ENCODE data around the gene JDP2.

JDP2 gene

DNA sequence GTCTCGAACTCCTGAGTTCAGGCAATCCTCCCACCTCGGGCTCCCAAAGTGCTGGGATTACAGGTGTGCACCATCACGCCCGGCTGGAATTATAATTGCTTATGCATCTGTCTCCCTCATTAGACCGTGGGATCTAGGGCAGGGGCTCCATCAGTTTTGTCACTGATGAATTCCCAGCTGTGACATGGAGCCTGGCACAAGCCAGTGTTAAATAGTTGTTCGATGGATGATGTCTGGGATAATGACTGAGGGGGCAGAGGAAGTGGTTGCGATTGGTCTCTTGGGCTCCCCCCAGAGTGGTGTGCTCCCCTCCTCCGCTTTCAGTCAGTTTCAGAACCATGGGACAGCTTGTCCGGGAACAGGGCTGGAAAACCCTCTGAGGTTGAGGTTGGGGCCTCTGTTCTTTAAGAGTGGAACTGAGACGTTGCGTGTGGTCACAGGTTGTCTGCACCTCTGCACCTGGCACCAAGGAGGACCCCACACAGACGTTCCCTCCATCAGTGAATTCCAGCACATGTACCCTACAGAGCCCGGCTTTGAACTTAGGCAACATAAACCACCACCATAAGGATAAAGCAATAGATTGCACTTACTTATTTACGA is 63.7 kb downstream of the JDP2 start:
- DNase-seq: no peak

DNA sequence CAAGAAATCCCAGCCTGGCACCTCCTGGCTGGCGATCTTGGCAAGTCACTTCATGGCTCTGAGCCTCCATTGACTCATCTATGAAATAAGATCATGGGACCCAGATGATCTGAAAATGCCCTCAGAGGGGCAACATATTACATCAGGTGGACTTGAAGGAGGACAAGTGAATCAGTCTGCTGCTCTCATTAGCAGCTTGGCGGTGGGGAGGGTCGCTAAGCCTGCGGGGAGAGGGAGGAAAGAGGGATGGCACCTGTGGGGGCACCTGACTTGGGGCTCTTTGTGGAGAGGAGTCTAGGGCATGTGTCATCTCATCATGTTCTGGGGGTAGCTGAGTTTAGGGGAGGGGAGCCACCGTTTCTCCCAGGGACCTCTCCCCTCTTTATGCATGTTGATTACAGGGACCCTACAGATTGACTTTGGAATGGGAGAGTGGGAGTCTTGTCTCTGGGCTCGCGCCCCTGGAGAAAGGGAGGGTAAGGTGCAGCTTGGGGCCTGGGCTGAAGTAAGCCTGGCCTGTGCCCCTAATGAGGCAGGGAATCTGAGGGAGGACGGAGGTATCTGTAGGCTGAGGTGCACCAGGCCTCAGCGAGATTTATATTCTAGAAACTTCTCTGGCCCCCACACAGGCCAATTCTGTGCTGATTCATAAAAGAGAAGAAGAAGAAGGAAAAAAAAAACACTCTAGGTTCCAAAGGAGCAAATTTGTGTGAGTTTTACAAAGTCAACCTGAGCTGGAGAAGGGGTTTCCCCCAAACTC is 65.2 kb downstream of the JDP2 start:
- no peak for DNase-seq

DNA sequence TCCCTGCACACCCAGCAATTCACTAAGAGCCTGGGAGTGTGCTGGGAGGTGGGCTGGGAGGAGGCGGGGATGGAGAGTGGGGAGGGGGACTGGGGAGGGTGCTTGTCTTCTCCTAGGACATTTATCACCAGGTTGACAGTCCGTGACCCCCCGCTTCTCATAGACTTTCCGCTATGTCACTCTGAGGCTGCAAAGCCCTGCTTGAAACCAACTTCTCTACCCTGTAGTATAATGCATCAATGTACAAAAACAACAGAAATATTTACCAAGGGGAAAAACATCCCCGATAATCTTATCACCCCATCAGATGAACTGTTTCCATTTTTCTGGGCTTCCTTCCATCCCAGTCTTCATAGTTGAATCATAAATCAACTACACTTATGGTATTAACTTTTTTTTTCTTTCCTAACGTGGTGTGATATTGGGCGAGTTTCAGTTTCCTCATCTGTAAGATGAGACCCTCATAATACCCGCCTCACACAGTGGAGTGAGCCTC is 65.8 kb downstream of the JDP2 start:
- no peak for DNase-seq

DNA sequence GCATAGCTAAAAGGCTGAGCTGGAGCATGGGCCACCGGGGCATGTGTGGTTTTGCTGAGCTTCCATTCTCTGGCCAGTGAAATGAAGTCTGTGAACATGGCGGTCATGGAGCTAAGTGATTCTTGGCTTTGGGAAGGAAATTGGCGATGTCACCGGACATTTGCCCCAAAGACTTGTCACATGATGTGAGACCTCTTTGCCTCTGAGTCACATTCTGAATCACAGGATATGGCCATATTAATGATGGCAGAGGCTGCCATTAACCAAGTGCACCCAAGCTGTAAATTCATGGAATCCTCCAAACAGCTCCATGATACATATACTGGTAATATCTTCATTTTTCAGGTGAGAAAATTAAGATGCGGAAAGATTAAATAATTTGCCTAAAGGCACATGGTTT is 67.1 kb downstream of the JDP2 start:
- no peak for DNase-seq

DNA sequence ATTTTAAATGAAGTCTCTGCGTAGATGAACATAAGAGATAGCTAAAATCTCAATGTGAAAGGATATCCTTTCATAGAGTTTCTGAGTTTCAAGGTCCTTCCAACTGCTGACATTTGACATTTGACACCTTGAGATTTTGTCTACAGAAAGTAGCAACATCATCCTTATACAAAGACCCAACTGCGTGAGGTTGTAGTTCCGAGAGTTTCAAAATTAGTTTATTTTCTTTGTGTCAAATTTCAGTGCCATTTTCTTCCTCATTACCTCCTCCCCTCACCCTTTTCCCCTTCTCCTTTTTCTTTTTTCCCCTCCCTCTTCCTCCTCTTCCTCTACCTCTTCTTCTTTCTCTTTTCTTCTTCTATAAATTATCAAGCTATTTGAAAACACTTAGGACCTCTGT is 67.6 kb downstream of the JDP2 start:
- DNase-seq: no peak

DNA sequence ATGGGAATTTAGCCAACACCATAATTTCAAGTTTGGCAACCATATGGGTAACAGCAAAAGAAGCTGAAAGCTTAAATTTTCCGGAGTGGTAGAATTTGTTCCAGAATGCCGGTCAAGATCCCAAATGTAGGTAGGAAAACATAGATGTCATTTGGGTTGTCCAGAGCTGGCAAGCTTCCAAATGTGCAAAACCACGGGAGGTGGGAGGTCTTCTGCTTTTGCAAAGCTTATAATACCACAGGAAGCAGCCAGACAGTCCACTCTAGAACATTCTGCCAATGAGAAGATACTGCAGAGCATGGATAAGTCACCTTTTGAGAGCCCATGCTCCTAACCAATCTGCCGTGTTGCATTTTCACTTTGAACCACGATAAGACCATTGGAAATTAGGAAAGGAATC is 68.1 kb downstream of the JDP2 start:
- DNase-seq: no peak

DNA sequence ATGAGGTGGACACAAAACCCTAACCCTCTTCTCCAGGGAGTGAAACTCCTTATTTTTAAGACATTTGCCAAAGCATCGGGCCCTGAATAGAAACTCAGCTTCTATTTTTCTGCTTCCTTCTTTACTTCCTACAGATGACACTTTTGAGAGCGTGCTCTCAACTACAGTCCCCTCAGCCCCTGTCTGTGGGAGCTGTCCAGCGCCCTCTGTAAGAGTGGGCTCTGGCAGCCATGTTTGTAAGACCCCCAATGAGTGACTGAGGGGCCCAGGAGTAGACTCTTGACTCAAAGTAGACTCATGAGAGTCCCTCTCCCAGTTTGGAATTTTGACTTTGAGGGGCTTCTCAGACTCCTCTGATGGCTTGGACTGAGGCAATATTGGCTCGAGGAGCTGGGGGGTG is 68.9 kb downstream of the JDP2 start:
- DNase-seq: no peak

DNA sequence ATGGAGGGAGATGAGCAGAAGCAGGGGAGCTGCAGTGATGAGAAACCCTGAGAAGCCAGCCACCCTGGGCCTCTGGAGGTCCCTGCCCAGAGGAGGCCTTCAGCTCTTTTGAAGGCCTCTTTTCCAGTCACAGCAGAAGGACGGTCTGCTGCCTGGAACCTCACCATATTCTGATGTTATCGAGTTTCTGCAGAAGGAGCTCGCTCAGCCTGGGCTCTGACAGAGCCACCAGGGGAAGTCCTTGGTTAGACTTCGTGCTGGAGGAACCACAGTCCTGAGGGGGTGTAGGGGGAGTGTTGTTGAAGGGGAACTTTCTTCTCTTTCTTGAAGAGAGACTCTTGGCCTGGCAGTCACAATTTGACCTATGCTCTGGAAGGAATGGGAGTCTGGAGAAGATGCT is 69.4 kb downstream of the JDP2 start:
- peak; percentile 28 for DNase-seq

DNA sequence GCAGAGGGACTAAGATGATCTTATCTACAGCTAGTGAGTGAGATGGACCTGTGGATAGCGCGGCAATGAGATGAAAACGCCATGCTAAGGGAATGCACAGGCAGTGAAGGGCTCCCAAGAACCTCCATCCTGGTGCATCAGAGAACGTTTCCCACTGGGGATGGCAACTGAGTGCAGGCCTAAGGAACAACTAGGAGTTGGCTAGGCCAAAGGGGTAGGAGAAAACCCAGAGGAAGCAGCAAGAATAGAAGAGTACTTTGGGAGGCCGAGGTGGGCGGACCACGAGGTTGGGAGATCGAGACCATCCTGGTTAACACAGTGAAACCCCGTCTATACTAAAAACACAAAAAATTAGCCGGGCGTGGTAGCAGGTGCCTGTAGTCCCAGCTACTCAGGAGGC is 69.9 kb downstream of the JDP2 start:
- DNase-seq: no peak

DNA sequence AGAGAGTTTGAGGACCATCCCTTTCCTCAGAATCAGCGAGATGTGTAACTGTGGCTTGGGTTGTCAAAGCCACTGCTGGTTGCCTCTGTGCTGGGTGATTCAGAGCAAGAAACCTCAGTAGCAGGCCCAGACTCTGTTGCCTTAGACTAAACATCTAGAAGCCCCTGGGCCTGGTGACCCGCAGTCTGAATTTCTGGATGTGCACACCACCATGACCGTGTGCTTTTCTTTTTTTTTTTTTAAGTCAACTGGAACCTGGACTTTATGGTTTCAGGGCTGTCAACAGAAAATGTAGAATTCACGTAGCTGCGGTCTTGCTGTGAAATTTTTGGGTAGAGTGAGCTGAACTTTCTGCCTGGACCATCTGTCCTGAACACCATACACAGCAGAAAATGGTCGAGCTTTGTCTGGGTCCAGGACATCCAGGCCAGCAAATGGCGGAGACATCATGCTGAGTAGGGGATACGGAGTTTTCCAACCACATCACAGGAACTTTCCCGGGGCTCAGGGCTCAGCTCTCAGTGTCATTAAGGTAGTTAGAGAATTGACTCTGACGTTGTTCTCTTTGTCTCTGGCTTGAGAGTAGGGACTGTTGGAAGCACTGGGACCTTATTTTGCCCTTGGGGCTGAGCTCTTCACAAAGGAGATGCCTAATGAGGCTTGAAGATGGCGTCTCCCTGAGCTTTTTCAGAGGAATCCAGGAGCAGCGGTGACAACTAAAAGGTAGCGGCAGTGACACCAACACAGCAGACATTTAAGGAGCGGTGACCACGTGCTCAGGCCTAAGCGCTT is 71.5 kb downstream of the JDP2 start:
- DNase-seq: no peak

DNA sequence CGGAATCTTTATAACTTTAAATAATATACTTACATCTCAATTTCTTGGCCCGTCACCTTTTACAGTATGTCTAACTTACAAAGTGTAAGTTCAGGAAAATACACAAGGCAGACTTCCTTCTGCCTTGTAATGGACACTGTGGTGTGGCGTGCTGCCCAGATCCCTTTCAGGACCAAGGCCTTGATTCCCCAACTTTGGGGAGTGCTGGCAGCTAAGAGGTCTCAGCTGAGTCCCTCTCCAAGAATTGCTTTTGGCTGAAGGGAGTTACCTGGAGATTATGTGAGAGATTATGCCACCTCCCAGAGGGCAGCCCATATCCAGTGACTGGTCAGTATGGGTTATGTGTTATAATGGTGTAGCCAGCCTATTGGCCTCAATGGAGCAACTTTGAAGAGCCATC is 73.3 kb downstream of the JDP2 start:
- DNase-seq: no peak

DNA sequence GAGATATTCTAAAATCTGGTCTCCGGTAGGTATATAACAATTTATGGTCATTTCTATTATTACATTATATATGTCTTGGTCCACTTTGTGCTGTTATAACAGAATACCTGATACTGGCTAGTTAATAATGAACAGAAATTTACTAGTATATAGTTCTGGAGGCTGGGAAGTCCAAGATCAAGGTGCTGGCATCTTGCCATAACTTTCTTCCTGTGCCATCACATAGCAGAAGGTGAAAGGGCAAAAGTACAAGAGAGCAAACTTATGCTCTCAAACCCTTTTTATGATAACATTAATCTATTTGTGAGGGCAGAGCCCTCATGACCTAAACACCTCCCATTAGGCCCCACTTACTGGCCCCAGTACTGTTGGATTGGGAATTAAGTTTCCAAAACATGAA is 76.6 kb downstream of the JDP2 start:
- no peak for DNase-seq

DNA sequence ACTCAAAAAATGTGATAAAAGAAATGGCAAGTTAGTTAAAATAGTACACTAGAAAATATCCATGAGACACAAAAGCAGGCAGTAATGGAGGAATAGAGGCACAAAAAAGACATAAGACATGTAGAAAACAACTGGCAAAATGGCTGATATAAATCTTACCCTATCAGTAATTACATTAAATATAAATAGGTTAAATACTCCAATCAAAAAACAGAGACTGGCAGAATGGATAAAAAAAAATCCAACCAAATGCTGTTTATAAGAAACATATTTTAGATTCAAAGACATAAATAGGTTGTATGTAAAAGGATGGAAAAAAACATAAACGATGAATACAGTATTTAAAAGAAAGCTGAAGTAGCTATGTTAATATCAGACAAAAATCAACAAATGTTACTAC is 79.1 kb downstream of the JDP2 start:
- DNase-seq: no peak

DNA sequence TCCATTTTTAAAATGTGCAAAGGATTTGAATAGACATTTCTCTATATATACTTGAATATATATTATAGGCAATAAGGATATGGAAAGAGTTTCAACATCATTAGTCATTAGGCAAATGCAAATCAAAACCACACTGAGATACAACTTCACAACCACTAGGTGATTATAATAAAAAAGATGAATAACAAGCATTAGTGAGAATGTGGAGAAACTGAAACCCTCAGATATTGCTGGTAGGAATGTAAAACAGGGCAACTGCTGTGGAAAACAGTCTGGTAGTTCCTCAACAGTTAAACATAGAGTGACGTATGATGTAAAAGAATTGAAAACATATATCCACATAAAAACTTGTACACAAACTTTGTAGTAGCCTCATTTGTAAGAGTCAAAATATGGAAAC is 82.7 kb downstream of the JDP2 start:
- DNase-seq: no peak

DNA sequence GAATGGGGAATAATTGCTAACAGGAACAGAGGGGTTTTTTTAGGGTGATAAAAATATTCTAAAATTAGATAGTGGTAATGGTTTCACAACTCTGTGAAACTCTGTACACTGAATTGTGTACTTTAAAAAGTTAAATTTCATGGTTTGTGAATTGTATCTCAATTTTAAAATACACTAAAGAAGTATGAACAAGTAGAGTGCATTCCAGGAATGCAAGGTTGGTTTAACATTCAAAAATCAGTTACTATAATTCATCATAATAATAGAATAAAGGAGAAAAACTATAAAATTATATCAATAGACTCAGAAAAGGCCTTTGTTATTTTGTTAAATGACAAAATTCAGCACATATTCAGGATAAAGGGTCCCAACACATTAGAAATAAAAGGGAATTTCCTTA is 83.4 kb downstream of the JDP2 start:
- DNase-seq: no peak

DNA sequence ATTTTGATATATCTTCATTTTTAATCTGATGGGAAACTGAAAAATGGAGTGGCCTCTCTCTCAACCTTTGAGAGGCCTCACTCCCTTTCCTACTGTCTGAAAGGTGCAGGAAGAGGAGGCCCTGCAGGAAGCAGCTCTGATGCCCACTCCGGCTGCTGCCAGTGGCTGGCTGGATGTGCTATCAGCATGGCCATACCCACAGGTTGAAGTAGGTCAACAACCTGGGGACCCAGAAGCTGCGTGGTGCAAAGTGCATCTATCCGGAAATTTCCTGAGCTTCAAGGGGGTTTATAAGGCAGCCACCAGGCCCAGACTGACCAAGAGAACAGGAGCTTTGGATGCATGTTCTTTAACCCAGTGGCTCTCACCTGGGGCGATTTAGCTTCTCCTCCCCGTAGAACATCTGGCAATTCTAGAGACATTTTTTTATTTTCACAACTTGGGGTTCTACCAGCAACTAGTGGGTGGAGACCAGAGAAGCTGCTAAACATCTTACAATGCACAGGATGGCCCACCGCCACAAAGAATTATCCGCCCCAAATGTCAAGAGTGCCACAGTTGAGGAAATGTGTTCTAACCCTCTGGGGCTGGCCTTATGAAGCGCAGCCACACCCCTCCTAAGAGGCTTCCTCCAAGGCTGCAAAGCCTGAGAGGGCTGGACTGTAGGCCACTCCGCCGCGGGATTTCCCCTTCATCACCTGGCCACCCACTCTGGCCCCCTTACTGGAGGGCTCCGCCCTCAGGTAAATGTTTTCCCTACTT is 86.3 kb downstream of the JDP2 start:
- DNase-seq: peak; percentile 78

DNA sequence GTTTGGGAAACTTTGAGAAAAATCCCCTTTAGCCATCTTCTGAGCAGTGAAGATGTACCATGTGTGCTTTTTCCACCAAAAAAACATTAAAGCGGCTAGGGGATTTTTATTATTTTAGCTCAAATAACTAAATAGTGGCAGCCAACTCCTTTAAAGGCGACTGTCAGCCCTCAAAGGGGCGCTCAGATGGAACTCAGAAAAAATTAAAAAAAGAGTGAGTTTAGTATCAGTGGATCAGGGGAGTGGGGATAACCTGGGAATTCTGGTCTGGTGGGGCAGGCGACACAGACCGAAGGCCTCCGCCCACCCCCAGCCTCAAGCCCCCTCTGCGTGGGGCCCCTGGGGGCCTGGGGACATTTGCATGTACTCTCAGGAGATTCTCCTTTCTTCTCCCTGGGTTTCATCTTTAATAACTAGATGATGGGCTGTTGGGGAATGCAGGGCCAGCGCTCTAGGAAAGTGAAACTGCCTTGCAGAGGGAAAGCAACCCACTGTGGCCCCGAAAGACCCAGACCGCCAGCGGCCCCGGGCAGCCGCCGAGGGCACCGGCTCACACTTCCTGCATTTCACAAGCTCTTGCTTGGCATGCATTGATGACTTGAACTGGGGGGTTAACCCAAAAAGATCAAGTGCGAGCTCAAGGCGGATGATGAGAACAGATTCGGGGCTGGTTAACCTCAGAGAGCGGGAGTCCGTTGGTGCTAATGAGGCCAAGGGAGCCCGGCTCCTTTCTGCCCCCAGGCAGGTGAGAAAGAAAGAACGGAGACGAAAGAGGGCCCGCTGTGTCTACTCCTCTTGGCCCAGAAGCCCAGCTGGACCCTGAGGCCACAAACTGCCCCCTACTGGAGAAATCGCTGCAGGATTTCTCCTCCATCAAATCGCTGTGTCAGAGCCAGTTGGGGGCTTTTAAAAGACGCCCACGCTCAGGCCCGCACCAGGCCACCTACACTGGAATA is 87.1 kb downstream of the JDP2 start:
- peak; percentile 74 for DNase-seq

DNA sequence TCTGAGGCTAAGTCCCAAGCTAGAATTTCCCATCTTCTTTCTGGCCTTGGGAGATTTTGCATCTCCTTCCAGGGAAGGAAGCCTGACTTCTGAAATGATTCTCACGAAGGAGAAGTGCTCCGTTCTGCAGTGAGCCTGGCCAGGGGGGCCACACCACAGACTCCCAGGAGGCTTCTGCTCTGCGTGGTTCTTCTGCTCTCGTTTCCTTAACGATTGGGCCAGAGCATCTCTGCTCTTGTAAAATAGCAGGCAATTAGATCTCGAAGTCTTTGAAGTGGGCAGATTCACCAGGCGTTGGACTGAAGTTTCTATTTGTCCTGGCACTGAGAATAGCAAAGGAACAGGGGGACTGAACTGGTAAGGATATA is 87.8 kb downstream of the JDP2 start:
- no peak for DNase-seq

DNA sequence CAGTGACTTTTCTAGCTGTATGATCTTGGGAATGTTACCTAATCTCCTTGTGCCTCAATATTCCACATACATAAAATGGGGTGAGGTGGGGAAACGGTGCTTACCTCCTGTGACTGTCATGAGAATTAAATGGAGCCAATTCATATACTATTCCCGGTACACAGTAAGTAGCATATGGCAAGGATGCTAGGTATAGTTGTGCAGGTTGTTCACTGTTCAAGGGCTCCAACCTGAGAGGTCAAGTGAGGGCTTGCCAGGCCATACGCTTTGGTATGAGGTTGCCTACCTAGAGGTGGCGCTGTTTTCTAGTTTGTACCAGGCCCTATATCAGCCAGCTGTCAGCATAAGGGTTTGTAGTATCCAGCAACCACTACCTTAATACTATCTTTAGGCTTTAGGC is 90.8 kb downstream of the JDP2 start:
- DNase-seq: peak; percentile 68

DNA sequence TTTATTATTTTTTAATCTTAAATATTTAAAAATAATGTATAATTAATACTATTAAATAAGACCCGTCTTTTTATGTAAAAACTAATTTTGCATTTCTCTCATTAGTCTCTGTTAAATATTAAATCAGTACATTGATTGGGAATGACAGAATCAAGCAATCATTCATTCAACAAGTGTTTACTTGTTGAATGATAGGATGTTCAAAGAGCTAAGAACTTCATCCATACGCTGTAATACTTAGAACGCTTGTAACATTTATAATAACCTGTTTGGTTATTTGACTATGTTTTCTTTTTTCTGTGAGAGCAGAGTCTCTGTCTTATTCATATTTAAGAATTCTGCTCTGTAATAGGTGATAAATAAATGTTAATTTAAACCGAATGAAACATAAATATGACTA is 91.6 kb downstream of the JDP2 start:
- DNase-seq: no peak

DNA sequence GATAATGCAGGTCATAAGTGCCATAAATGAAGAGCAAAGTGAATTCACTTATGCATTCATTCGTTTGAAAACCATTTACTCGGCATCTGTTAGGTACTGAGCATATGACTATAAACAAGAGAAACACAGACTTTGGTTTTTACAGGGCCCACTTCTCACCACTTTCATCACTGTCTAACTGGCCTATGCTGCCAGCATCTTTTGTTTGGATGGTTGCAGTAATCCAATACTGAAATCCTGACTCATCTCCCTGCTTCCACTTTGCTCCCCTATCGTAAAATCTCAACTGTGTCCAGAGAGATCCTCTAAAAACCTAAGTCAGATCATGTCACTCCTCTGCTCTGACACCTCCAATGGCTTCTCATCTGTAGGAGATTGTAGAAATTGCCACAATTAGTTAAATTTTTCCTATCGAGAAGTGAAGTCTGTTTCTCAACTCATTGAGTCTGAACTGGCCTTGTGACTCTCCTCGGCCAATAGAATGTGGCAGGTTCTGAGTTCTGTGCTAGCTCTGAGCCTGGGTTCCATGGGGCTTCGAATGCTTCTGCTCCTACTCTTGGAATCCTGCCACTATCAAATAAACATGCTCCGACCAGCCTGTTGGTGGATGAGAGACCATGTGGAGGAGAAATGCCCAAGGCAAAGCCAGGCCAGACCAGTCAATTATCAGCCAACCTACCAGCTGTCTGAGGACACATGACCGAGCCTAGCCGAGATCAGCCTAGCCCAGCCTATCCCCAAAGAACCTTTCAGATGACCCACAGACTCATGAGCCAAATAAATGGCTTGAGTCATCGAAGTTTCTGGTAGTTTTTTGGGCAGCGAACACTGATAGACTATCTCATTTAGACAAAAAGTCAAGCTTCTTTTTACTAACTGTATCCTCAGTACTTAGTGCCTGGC is 92.3 kb downstream of the JDP2 start:
- no peak for DNase-seq

All from CD4-positive, alpha-beta T cell treated with Interleukin-21 for 1 hour (primary cell).